Activated CD4-positive, alpha-beta T cell treated with anti-CD3 and anti-CD28 coated beads, Interleukin-2, amount 50 U/mL, for 4 hours (primary cell): ENCODE data around the gene PDIA2.
"Not testable (repeated sequence)": the region's sequence is repeated elsewhere in the genome, so short reads cannot be mapped to it uniquely, and the experiment has no call there.

Experiments
- DNase-seq, 2 experiments: peaks; one replicate each; pipeline ENCODE4 v3.0.0-alpha.2; 2020

PDIA2 gene

GRCh38 chr16:301950-302349, 19.0 kb downstream of the PDIA2 start:
- DNase-seq = no peak

DNA sequence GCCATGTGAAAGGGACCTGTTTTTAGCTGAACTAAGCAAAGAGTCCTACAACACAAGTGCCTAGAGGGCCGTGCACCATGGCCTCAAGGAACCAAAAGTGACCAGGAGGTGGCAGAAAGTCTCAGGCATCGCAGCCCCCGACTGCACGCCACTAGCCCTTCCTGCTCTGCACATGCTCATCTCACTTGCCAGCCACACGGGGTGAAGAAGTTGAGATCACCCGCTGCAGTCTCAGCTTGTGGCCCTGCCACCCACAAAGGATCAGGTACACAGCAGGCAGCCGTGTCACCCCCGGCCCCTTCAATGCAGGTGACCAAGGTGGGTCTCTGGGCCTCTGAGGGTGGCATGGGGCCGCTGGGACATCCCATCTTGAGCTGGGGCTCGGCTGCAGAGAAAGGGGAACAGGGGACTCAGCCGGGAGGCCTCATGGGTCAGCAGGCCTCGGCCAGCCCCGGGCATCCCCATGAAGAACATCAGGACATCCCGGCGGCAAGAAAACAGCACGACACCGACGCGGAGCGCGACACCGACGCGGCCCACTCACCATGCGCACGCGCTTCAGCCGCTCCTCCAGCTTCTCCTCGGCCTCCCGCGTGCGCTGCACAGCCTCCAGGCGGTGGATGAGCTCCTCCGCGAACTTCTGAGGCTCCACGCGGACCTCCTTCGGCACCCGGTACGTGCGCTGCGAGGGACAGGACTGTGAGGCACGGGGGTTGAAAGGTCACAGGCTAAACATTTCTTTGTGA, 21.0 kb downstream of the PDIA2 start:
- DNase-seq = no peak

DNA sequence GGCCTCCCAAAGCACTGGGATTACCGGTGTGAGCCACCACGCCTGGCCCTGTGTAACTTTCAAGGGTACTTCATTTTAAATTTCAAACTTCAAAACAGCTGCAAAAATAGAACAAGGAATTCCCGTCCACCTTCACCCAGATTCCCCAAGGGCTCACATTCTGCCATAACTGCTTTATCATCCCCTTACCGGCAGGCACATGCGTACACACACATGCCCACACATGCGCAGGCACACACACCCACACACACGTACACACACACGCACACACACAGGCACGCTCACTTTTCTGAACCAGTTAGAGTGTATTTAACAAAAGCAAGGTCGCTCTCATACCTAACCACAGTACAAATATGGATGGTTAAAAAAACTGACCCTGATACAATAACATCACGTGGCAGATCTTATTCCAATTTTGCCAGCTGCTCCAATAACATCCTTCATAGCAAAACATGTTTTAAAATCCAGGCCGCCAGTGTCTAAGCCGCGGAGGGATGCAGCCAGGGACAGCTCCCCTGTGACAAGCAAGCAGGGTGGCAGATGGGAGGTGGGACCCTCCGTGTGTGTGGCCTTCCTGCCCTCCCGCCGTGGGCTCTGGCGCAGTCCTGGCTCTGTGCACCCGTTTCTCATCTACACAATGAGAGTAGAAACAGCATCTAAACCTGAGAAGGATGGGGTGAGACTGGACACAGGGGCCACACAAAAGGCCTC, 23.1 kb downstream of the PDIA2 start:
- no peak for DNase-seq

- DNase-seq = no peak
Observed at GRCh38 chr16:306911-307370, 24.0 kb downstream of the PDIA2 start.

DNA sequence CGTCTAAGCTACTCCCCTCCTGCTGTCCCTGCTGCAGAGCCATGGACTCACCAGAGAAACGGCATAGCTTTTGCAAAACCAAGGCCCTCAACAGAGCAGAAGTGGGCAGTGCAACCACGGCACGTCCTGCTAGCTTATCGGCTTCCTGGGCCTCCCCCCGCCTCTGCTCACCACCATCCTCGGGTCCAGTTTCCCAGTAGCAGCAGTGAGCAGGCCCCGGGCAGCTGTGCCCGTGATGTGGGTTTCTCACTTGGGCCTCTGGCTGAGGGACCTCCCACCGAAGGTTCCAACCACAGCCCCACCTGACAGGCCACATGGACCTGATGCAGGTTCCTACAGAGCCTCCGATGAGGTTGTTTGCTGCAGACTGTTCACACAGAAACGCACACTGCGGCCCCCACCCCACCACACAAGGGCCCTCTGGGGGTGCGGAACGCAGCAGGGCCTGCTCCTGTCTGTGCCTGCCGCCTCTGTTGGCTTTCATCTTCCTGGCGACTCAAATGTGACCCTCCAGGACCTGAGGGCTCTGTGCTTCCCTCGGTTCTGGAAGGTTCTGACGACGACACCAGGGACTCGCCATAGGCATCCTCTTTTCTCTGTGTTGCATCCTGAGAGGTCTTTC, 24.8 kb downstream of the PDIA2 start:
- DNase-seq = no peak

GRCh38 chr16:309476-309875, 26.5 kb downstream of the PDIA2 start:
- no peak for DNase-seq

GRCh38 chr16:311725-312124, 28.8 kb downstream of the PDIA2 start:
- no peak for DNase-seq

- DNase-seq = no peak
Observed at GRCh38 chr16:314351-314750, 31.4 kb downstream of the PDIA2 start.

DNA sequence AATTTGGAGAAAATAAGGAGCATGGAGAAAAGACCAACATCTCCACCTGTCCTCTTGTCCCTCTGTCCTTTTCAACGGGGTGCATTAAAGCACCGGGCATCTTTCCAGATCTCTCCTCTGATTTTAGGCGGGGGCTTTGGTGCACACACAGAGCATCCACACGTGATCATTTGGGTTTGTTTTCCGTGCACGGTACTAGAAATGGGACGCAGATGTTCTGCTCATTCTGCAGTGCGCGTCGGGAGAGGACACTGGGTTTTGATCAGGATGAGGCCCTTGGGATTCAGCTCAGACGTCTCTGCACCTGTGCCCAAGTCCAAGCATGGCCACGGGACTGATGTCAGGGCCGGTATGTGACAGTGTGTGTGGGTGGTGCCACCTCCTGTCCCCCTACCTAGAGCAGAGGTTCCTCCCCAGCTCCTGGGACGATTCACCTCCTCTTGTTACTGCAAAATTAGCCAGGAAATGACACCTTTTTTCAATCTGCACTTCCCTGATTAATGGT, 31.9 kb downstream of the PDIA2 start:
- DNase-seq = no peak

DNA sequence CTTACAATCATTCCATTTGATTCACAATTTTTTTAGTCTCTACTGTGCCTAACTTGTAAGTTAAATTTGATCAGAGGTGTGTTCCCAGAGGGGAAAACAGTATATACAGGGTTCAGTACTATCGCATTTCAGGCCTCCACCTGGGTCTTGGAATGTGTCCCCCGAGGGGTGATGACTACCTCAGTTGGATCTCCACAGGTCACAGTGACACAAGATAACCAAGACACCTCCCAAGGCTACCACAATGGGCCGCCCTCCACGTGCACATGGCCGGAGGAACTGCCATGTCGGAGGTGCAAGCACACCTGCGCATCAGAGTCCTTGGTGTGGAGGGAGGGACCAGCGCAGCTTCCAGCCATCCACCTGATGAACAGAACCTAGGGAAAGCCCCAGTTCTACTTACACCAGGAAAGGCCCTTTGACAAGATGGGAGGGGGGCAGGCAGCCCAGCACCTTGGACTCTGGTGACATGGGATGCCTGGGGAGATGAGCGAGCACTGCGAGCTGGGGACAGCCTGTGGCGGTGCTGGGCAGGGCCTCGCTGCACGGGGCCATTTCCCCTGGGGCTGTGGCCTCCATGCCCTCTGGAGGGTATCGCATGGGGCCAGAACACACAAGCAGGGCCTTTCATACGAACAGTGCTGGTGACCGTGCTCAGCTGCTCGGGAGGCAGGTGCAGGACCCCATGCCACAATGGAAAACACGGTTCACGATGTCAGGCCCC, 33.9 kb downstream of the PDIA2 start:
- no peak for DNase-seq

DNA sequence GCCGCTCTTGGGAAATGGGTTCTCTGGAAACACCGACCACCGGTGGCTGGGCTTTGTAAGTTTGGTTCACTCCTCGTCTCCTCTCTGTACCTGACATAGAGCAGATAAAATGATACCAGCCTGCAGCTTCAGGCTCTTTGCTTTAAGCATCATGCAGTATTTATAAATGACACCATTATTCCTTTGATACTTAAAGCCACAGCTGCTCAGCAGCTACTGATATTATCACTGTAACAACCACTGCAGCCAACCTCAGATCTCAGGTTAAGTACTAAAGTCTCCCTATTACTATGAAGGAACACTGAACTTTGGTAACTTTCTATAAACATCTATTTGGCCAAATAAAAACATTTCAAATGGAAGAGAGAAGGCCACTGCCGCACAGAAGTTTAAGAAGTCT, 34.6 kb downstream of the PDIA2 start:
- no peak for DNase-seq

- DNase-seq = no peak
Observed at GRCh38 chr16:318628-319027, 35.7 kb downstream of the PDIA2 start.

GRCh38 chr16:320206-320605, 37.2 kb downstream of the PDIA2 start:
- no peak for DNase-seq

DNA sequence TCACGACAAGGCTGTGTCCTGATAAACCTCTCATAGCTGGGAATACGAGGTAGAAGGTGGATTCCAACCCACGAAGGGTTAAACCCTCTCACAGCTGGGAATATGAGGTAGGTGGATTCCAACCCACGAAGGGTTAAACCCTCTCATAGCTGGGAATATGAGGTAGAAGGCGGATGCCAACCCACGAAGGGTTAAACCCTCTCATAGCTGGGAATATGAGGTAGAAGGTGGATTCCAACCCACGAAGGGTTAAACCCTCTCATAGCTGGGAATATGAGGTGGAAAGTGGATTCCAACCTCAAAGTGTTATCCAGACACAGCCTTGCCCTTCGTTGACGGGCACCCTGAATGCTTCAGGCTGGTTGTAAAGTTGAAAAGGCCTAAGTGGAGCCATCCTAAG, 38.6 kb downstream of the PDIA2 start:
- DNase-seq = no peak

GRCh38 chr16:322476-323143, 39.6 kb downstream of the PDIA2 start:
- no peak for DNase-seq

DNA sequence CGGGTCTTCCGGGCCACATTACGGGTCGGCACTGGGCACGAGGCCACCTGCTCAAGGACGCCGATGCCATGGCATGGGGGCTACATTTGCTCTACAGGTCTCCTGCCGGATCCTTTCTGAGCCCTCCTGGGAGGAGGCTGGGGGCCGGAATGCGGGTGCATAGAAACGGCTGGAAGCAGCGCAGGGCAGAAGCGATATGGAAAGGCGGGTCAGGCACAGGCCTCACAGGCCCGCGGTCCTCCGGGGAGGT, 41.2 kb downstream of the PDIA2 start:
- no peak for DNase-seq

DNA sequence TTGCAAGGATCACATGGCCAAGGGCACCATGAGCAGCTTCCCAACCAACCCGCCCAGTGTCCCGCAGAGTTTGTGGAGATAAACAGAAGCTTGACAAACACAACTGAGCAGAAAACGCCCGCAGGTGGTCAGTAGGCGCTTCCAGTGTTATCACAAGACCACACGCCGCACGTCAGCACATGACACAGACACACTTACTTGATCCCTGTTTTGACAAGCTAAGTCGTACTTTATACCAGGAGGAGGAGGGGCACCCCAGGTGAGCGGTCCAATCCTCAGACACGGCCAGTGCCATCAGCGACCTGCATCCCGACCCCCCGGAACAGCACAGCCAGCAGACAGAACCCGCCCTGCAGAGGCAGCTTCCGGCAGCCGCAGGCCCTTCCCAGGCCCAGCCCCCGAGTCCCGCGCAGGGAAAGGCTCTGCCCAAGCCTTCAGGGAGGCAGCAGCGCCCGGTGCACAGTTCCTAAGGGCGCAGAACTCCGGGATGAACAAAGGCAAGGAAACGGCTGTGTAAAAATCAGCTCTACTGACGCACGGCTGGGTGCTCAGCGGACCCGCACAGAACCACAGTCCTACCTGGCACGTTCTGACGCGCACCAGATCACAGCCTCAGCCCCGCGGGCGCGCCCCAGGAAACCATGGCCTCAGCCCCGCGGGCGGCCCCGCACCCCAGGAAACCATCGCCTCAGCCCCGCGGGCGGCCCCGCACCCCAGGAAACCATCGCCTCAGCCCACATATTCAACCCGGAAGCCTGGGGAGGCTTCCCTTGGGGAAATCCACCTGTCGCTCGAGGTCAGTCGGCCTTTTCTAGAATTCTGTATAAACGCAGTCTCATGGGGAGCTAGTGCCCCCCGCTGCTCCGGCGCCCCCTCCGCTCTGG, 41.7 kb downstream of the PDIA2 start:
- DNase-seq = peak; percentile 31 to 44

DNA sequence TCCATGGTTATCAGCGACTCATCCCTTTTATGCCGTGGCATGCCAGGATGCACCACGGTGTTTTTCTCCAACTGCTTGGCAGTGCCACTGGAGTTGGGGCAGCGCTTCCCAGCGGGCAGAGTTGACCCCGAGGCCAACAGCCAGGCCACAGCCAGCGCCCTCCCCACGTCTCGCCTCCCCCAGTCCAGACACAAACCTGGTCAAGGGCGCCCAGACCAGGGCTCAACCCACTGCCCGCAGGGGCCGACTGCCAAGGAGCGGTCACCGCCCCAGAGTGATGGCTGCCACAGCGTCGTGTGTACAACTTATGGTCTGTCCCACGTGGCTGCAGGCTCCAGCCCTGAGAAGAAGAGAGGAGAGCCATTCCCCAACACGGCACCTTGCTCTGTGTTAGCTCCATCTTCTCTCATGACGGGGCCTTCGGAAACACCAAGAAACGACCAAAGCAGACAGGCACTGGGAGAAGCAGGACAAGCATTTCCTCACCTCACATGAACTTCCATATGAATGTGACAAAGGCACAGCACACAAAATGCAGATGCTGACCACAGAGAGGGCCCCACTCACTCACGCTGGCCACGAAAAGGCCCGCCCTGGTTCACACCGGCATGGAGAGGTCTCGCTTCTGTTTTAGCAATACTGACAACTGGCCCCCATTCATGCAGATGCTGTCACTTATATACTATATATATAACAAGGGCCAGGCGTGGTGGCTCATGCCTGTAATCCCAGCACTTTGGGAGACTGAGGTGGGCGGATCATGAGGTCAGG, 42.6 kb downstream of the PDIA2 start:
- no peak for DNase-seq

GRCh38 chr16:330741-331140, 47.8 kb downstream of the PDIA2 start:
- DNase-seq = no peak

DNA sequence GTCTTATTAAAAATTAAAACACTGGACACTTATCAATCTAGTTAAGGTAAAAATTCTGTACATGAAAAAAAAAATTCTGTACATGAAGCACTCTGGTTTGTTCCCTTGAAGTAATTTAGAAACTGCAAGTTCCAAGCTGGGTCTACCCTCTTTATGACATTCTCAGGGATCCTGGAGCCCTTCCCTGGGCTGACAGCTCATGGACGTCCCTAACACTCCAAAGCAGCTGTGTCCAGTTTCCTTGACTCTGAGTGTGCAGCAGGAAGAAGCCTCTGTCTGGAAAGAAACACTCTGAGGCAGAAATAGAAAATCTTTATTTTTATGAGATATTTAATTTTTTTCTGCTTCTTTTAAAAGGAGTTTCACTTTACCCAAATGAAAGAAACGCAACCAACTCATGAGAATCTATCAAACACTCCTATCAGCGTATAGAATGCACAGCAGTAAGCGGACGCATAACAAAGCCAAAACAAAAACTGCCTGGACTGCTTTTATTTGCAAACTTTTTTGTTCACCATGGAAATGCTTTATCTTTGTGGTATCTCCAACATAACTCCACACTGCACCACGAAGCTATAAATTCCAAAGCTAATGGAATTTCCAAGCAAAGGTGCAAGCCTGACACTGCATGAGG, 48.3 kb downstream of the PDIA2 start:
- DNase-seq = not testable (repeated sequence)
